Heart left ventricle (tissue), 13 donors: Measurements from ENCODE around the gene SELENOF.

ENCODE experiments used
- CTCF ChIP-seq, 12 donors: fragments of 200-600 bp; sonication (generic) in 4 of 12; IDR thresholded peaks; one replicate each; pipeline versions ENCODE4 v1.5.0 to v1.8.0; 2018 to 2022; ENCODE audit warnings: antibody characterized with exemption in 12 of 12, mild to moderate bottlenecking in 5 of 12
- POLR2A ChIP-seq, 2 donors: fragments of 450-650 bp; IDR thresholded peaks; one replicate each; pipeline ENCODE4 v1.6.1; 2017; ENCODE audit warnings: antibody characterized with exemption in 2 of 2, mild to moderate bottlenecking in 2 of 2, moderate library complexity in 2 of 2
- donor health status: ischemic (EF 13 %, LVEDD 7.1; RV severe dilation, severe dysfunction).
- donor health status: DM: no; HTN: yes; CAD: no.
- donor health status: DM: no; HTN: no; CAD: no.
- donor health status: ischemic (EF 25% LVEDD 6.9; RV normal size, moderate dysfunction).
- donor health status: ischemic (EF 25% LVEDD 5.7; RV mildly dilated, moderate dysfunction).
- donor health status: ischemic (EF 35%, LVEDD 5.7; RV mildly dilated, moderate dysfunction).
- donor health status: nonischemic (EF 11% LVEDD 7.7; RV severe dilation, severe dysfunction).
- donor health status: DM: yes; HTN: yes; CAD: no.
- donor health status: PGD.
- donor health status: ischemic (EF 29% LVEDD 5.4; RV normal size, mild dysfunction).
- donor health status: nonischemic (EF 23%, LVEDD 6.1; RV moderate dilation, normal function).

- TF ChIP-seq CTCF (IDR thresholded peaks at IDR 0.05), result no peak
- TF ChIP-seq POLR2A (IDR thresholded peaks at IDR 0.05), result no peak
Observed at GRCh38 chr1:86906419-86906818, 7.5 kb downstream of the SELENOF start.
